SK-N-SH (cell line): ENCODE measurements around the gene PPHLN1. TPM values are rescaled to one million over a fixed set of nuclear protein-coding genes. Genes with fewer than 3 reads are reported as not detected.

Source experiments
- CTCF ChIA-PET: fragments of 300-600, 350-600 bp; formaldehyde crosslinking; extraction: SDS; loops from one replicate; lab custom pipeline; 2021; lab: Yijun Ruan, JAX
- POLR2A ChIA-PET: fragments of 350-600 bp; sonication (Branson Sonifier 250); formaldehyde crosslinking; extraction: SDS; loops from one replicate; lab custom pipeline; 2020; ENCODE audit warnings: antibody characterized with exemption, inconsistent platforms; lab: Yijun Ruan, JAX
- DNase-seq: peaks from one replicate; pipeline ENCODE4 v3.0.0; 2012
- H2AFZ ChIP-seq: fragments of 200-600 bp; sonication (generic); 2 replicates; pipeline ENCODE4 v1.8.1; 2016; ENCODE audit warnings: antibody characterized with exemption, mild to moderate bottlenecking, low read depth
- H3F3A ChIP-seq: fragments of 200-600 bp; sonication (generic); replicated peaks from 2 replicates; pipeline ENCODE3; 2016; ENCODE audit warnings: antibody characterized with exemption, mild to moderate bottlenecking; ENCODE audit not compliant: insufficient read depth
- H3K27ac ChIP-seq, 2 experiments: fragments of 200-500 bp in 1 of 2; fragments of 200-600 bp in 1 of 2; sonication (Bioruptor generic) in 1 of 2; sonication (generic), shearing (Covaris generic) in 1 of 2; 2 replicates each; pipeline versions ENCODE4 v1.5.1 to v1.6.1; 2014 to 2016; ENCODE audit warnings: low read depth in 2 of 2, inconsistent platforms in 1 of 2, low read length in 1 of 2, mild to moderate bottlenecking in 1 of 2, mixed read lengths in 1 of 2
- H3K27me3 ChIP-seq: fragments of 200-600 bp; sonication (generic), shearing (Covaris generic); 2 replicates; pipeline ENCODE4 v1.6.1; 2016; ENCODE audit warnings: mixed run types; ENCODE audit not compliant: insufficient read depth
- H3K36me3 ChIP-seq, 2 experiments: fragments of 200-500 bp in 1 of 2; fragments of 200-600 bp in 1 of 2; sonication (Bioruptor generic) in 1 of 2; sonication (generic) in 1 of 2; replicated peaks in 1 of 2; 2 replicates each; pipeline versions ENCODE3 to v1.5.1; 2014 to 2016; ENCODE audit warnings: low read length in 1 of 2, mild to moderate bottlenecking in 1 of 2; ENCODE audit not compliant: insufficient read depth in 2 of 2, control insufficient read depth in 1 of 2
- H3K4me1 ChIP-seq, 2 experiments: fragments of 200-500 bp in 1 of 2; fragments of 200-600 bp in 1 of 2; sonication (Bioruptor generic) in 1 of 2; sonication (generic), shearing (Covaris generic) in 1 of 2; 2 replicates each; pipeline versions ENCODE4 v1.5.1 to v1.6.1; 2014 to 2016; ENCODE audit warnings: low read depth in 1 of 2, low read length in 1 of 2, mixed run types in 1 of 2; ENCODE audit not compliant: insufficient read depth in 2 of 2, control insufficient read depth in 1 of 2
- H3K4me2 ChIP-seq: fragments of 200-600 bp; sonication (generic), shearing (Covaris generic); 2 replicates; pipeline ENCODE4 v1.6.1; 2017; ENCODE audit warnings: mixed run types
- H3K4me3 ChIP-seq, 2 experiments: fragments of 200-500 bp in 1 of 2; fragments of 200-600 bp in 1 of 2; sonication (Bioruptor generic) in 1 of 2; sonication (generic), shearing (Covaris generic) in 1 of 2; 2 replicates each; pipeline versions ENCODE4 v1.5.1 to v1.8.1; 2014 to 2016; ENCODE audit warnings: low read depth in 2 of 2, inconsistent platforms in 1 of 2, low read length in 1 of 2, mild to moderate bottlenecking in 1 of 2, mixed read lengths in 1 of 2, moderate library complexity in 1 of 2
- H3K79me2 ChIP-seq: fragments of 200-600 bp; sonication (generic); 2 replicates; pipeline ENCODE4 v1.8.1; 2017; ENCODE audit warnings: mild to moderate bottlenecking; ENCODE audit not compliant: insufficient read depth
- H3K9ac ChIP-seq: fragments of 200-600 bp; sonication (generic); 2 replicates; pipeline ENCODE4 v1.6.1; 2017; ENCODE audit warnings: mixed run types
- H3K9me2 ChIP-seq: fragments of 200-600 bp; sonication (generic); 2 replicates; pipeline ENCODE4 v1.6.1; 2017; ENCODE audit warnings: mixed run types
- H3K9me3 ChIP-seq: fragments of 200-600 bp; sonication (generic); 2 replicates; pipeline ENCODE4 v1.6.1; 2017; ENCODE audit warnings: mixed run types, mild to moderate bottlenecking, moderate library complexity
- H4K20me1 ChIP-seq: fragments of 200-600 bp; sonication (generic); 2 replicates; pipeline ENCODE4 v1.6.1; 2017; ENCODE audit warnings: mild to moderate bottlenecking, mixed run types; ENCODE audit not compliant: insufficient read depth
- CHD2 ChIP-seq: fragments of 150-350 bp; IDR thresholded peaks from 2 replicates; pipeline ENCODE4 v1.6.1; 2018; ENCODE audit warnings: low read length; ENCODE audit not compliant: partially characterized antibody
- ELF1 ChIP-seq: IDR thresholded peaks from 2 replicates; pipeline ENCODE4 v1.4.0; 2012
- EP300 ChIP-seq, 2 experiments: IDR thresholded peaks; 2 replicates each; pipeline versions ENCODE4 v1.4.0 to v1.6.1; 2012; ENCODE audit warnings: borderline replicate concordance in 1 of 2, low read depth in 1 of 2, low read length in 1 of 2
- EZH2phosphoT487 ChIP-seq: fragments of 200-600 bp; sonication (generic); IDR thresholded peaks from 2 replicates; pipeline ENCODE4 v1.6.1; 2017; ENCODE audit warnings: low read depth, mixed run types, mild to moderate bottlenecking, antibody characterized with exemption, moderate library complexity, borderline replicate concordance
- FOXM1 ChIP-seq: IDR thresholded peaks from 2 replicates; pipeline ENCODE4 v1.4.0; 2012; ENCODE audit warnings: low read depth, mild to moderate bottlenecking
- GABPA ChIP-seq: IDR thresholded peaks from 2 replicates; pipeline ENCODE4 v1.4.0; 2012; ENCODE audit warnings: low read depth, mild to moderate bottlenecking
- GATA2 ChIP-seq: sonication (generic); formaldehyde crosslinking; IDR thresholded peaks from 2 replicates; pipeline ENCODE4 v1.5.0; 2020; ENCODE audit warnings: mild to moderate bottlenecking, missing genetic modification reagents
- IRF3 ChIP-seq: fragments of 150-350 bp; IDR thresholded peaks from 2 replicates; pipeline ENCODE4 v1.6.1; 2016; ENCODE audit warnings: mild to moderate bottlenecking, low read depth, low read length
- MAX ChIP-seq: IDR thresholded peaks from 2 replicates; pipeline ENCODE4 v1.4.0; 2012; ENCODE audit warnings: low read depth
- MEF2A ChIP-seq: IDR thresholded peaks from 2 replicates; pipeline ENCODE4 v1.4.0; 2012; ENCODE audit warnings: low read depth, borderline replicate concordance
- NFIC ChIP-seq: IDR thresholded peaks from 2 replicates; pipeline ENCODE4 v1.4.0; 2012; ENCODE audit warnings: borderline replicate concordance
- NRF1 ChIP-seq: IDR thresholded peaks from 2 replicates; pipeline ENCODE4 v1.6.1; 2012; ENCODE audit warnings: low read depth, mild to moderate bottlenecking, low read length
- RAD21 ChIP-seq: IDR thresholded peaks from 2 replicates; pipeline ENCODE4 v1.6.1; 2012; ENCODE audit warnings: mild to moderate bottlenecking, low read length
- REST ChIP-seq: IDR thresholded peaks from 2 replicates; pipeline ENCODE4 v1.6.1; 2012; ENCODE audit warnings: mild to moderate bottlenecking, low read depth, low read length, moderate library complexity
- RFX5 ChIP-seq: IDR thresholded peaks from 2 replicates; pipeline ENCODE4 v1.6.1; 2012; ENCODE audit warnings: mild to moderate bottlenecking, improper control_type of control experiment, low read length
- SMC3 ChIP-seq: IDR thresholded peaks from 2 replicates; pipeline ENCODE4 v1.6.1; 2012; ENCODE audit warnings: low read depth, low read length, improper control_type of control experiment
- TAF1 ChIP-seq: IDR thresholded peaks from 2 replicates; pipeline ENCODE4 v1.6.1; 2012; ENCODE audit warnings: low read depth, mild to moderate bottlenecking, low read length, moderate library complexity, borderline replicate concordance
- TEAD4 ChIP-seq: IDR thresholded peaks from 2 replicates; pipeline ENCODE4 v1.4.0; 2012; ENCODE audit warnings: mild to moderate bottlenecking, borderline replicate concordance; ENCODE audit not compliant: insufficient read depth
- USF1 ChIP-seq: IDR thresholded peaks from 2 replicates; pipeline ENCODE4 v1.4.0; 2012; ENCODE audit warnings: low read depth, borderline replicate concordance
- USF2 ChIP-seq: fragments of 150-350 bp; IDR thresholded peaks from 2 replicates; pipeline ENCODE4 v1.6.1; 2017; ENCODE audit warnings: antibody characterized with exemption, low read length, low read depth, borderline replicate concordance
- YY1 ChIP-seq: IDR thresholded peaks from 2 replicates; pipeline ENCODE4 v1.4.0; 2012; ENCODE audit warnings: low read depth, mild to moderate bottlenecking
- WGBS: methylation state at CpG from one replicate; pipeline ENCODE4 v1.1.6; 2017; ENCODE audit warnings: low lambda C conversion rate; 5-methylcytosine and 5-hydroxymethylcytosine counted together
- polyA plus RNA-seq, 3 experiments: library from polyadenylated mRNA; depleted of rRNA; stranded (reverse); fragments of >200 nt; gene quantifications; 2 replicates each; pipeline ENCODE4 v1.2.3, GENCODE V29; 2012

The PPHLN1 gene
- polyA plus RNA-seq, 1 of the 3 experiments (the other 2 are of a cell fraction) = 55.4 TPM

GRCh38 chr12:42394429-42394828, 68.5 kb downstream of the PPHLN1 start:
- Histone ChIP-seq H2AFZ (no peak overlapping the region), H4K20me1 (no peaks in the 10 kb centered on the region), H3K27me3 (no peaks in the 10 kb centered on the region), H3F3A (peaks cover 5% of the 10 kb centered on the region), H3K9me3 (no peaks in the 10 kb centered on the region), H3K9me2 (no peaks in the 10 kb centered on the region), H3K4me3 (no peak overlapping the region), H3K9ac (no peak overlapping the region), H3K36me3 (peaks cover 49 to 51% of the 10 kb centered on the region in 2 experiments), H3K4me2 (no peak overlapping the region), H3K4me1 (no peaks in the 10 kb centered on the region), H3K79me2 (peaks cover 9% of the 10 kb centered on the region), H3K27ac (no peak overlapping the region)
- DNase-seq = no peak
- POLR2A ChIA-PET = no interaction called here
- CTCF ChIA-PET = no interaction called here
- WGBS = 97% methylated on average over 2 of the region's 2 CpGs
- TF ChIP-seq TEAD4 (no peak), CHD2 (no peak), TAF1 (no peak), GATA2 (CRISPR knock-in tag) (no peak), IRF3 (no peak), REST (no peak), GABPA (no peak), RAD21 (no peak), YY1 (no peak), MEF2A (no peak)

GRCh38 chr12:42396473-42397259, 70.7 kb downstream of the PPHLN1 start:
- no peak overlapping the region for H3K27ac ChIP-seq
- 97% methylated on average over 3 of the region's 3 CpGs for WGBS
- no peaks in the 10 kb centered on the region for H3K9me3 ChIP-seq
- peaks cover 5% of the 10 kb centered on the region for H3F3A ChIP-seq
- H3K4me3 ChIP-seq = no peak overlapping the region
- no peak overlapping the region for H2AFZ ChIP-seq
- H3K4me2 ChIP-seq = no peak overlapping the region
- peaks cover 52 to 54% of the 10 kb centered on the region in 2 experiments for H3K36me3 ChIP-seq
- no peaks in the 10 kb centered on the region for H4K20me1 ChIP-seq
- H3K79me2 ChIP-seq = peaks cover 5% of the 10 kb centered on the region; the same call in 1 of the 2 replicates
- CTCF ChIA-PET = interaction anchor here (1.0 to 1.1 kb wide), 2 partner anchors 16 to 942 kb away, joined by 3 read pairs; no protein-coding TSS in a partner anchor
- DNase-seq = no peak
- no peaks in the 10 kb centered on the region for H3K4me1 ChIP-seq
- POLR2A ChIA-PET = no interaction called here
- H3K9me2 ChIP-seq = no peaks in the 10 kb centered on the region
- H3K27me3 ChIP-seq = no peaks in the 10 kb centered on the region
- no peak overlapping the region for H3K9ac ChIP-seq
- TF ChIP-seq SMC3 (no peak), GATA2 (CRISPR knock-in tag) (no peak), ELF1 (no peak), FOXM1 (no peak), USF2 (no peak), NFIC (no peak), MEF2A (no peak), USF1 (no peak), MAX (no peak), RFX5 (no peak), YY1 (no peak), NRF1 (no peak), EZH2phosphoT487 (no peak), EP300 (IDR thresholded peaks at IDR 0.05; ENCODE audit: borderline replicate concordance in 1 of 2, low read depth in 1 of 2, low read length in 1 of 2) (no peak)
